ENCODE data around the gene LYZL6.

LYZL6 gene

GRCh38 chr17:35965272-35965671 lies 21.8 kb upstream of the LYZL6 start:
- Histone ChIP-seq H3K79me2 (ENCODE audit: control insufficient read depth, insufficient read depth, low read length, poor library complexity) (no peaks in the 10 kb centered on the region), H3K14ac (ENCODE audit: low read length) (no peak overlapping the region), H3K9me3 (ENCODE audit: insufficient read depth, low read depth, low read length) (no peaks in the 10 kb centered on the region), H3K79me1 (ENCODE audit: low read length) (no peaks in the 10 kb centered on the region), H2BK5ac (ENCODE audit: low read depth, low read length, poor library complexity) (no peak overlapping the region), H3K36me3 (ENCODE audit: control insufficient read depth in 1 of 2, insufficient read depth in 2 of 2, low read length in 2 of 2) (no peaks in the 10 kb centered on the region), H3K23ac (ENCODE audit: low read length) (no peak overlapping the region), H2BK120ac (ENCODE audit: insufficient read depth, low read length, poor library complexity) (no peak overlapping the region), H4K12ac (ENCODE audit: low read depth, low read length) (no peak overlapping the region), H2BK12ac (ENCODE audit: low read length) (no peak overlapping the region), H2AFZ (ENCODE audit: insufficient read depth, low read length, poor library complexity) (no peak overlapping the region), H3K9ac (ENCODE audit: low read length) (no peak overlapping the region), H4K91ac (ENCODE audit: low read depth, low read length) (no peak overlapping the region), H3K4me1 (ENCODE audit: control insufficient read depth in 1 of 2, insufficient read depth in 2 of 2, low read length in 2 of 2) (no peaks in the 10 kb centered on the region), H3K4me2 (ENCODE audit: low read length) (no peak overlapping the region), H3K27ac (ENCODE audit: low read depth, low read length) (no peak overlapping the region), H2AK5ac (ENCODE audit: low read length) (no peak overlapping the region), H3K4me3 (ENCODE audit: low read depth, low read length) (no peak overlapping the region), H3K4ac (ENCODE audit: low read depth, low read length) (no peak overlapping the region), H3K18ac (ENCODE audit: low read length) (no peak overlapping the region), H4K8ac (ENCODE audit: low read depth, low read length) (no peak overlapping the region), H3K27me3 (ENCODE audit: insufficient read depth, low read length) (no peaks in the 10 kb centered on the region)
- DNase-seq, result no peak
- WGBS (ENCODE audit: extremely low coverage, insufficient coverage, insufficient read length), result no CpG with 5 or more reads among the region's 7 CpGs

- Histone ChIP-seq H2AK5ac (ENCODE audit: low read length) (no peak overlapping the region), H3K79me2 (ENCODE audit: control insufficient read depth, insufficient read depth, low read length, poor library complexity) (no peaks in the 10 kb centered on the region), H2AFZ (ENCODE audit: insufficient read depth, low read length, poor library complexity) (no peak overlapping the region), H2BK12ac (ENCODE audit: low read length) (no peak overlapping the region), H3K27ac (ENCODE audit: low read depth, low read length) (no peak overlapping the region), H4K12ac (ENCODE audit: low read depth, low read length) (no peak overlapping the region), H3K4me1 (ENCODE audit: control insufficient read depth in 1 of 2, insufficient read depth in 2 of 2, low read length in 2 of 2) (no peaks in the 10 kb centered on the region), H3K14ac (ENCODE audit: low read length) (no peak overlapping the region), H3K4ac (ENCODE audit: low read depth, low read length) (no peak overlapping the region), H3K27me3 (ENCODE audit: insufficient read depth, low read length) (no peaks in the 10 kb centered on the region), H3K23ac (ENCODE audit: low read length) (no peak overlapping the region), H3K9ac (ENCODE audit: low read length) (no peak overlapping the region), H3K9me3 (ENCODE audit: insufficient read depth, low read depth, low read length) (no peaks in the 10 kb centered on the region), H3K36me3 (ENCODE audit: control insufficient read depth in 1 of 2, insufficient read depth in 2 of 2, low read length in 2 of 2) (no peaks in the 10 kb centered on the region), H4K91ac (ENCODE audit: low read depth, low read length) (no peak overlapping the region), H3K4me3 (ENCODE audit: low read depth, low read length) (no peak overlapping the region), H3K79me1 (ENCODE audit: low read length) (no peaks in the 10 kb centered on the region), H4K8ac (ENCODE audit: low read depth, low read length) (no peak overlapping the region), H2BK5ac (ENCODE audit: low read depth, low read length, poor library complexity) (no peak overlapping the region), H3K4me2 (ENCODE audit: low read length) (no peak overlapping the region), H2BK120ac (ENCODE audit: insufficient read depth, low read length, poor library complexity) (no peak overlapping the region), H3K18ac (ENCODE audit: low read length) (no peak overlapping the region)
- no peak for DNase-seq
- no CpG with 5 or more reads among the region's 6 CpGs for WGBS (ENCODE audit: extremely low coverage, insufficient coverage, insufficient read length)
Measured at GRCh38 chr17:35963663-35964062, 20.1 kb upstream of the LYZL6 start.

GRCh38 chr17:35953720-35954119 lies 10.2 kb upstream of the LYZL6 start:
- H3K79me2 ChIP-seq (ENCODE audit: control insufficient read depth, insufficient read depth, low read length, poor library complexity), result no peaks in the 10 kb centered on the region
- H3K23ac ChIP-seq (ENCODE audit: low read length), result no peak overlapping the region
- no peak for DNase-seq
- no peak overlapping the region for H3K27ac ChIP-seq (ENCODE audit: low read depth, low read length)
- H3K4me1 ChIP-seq (ENCODE audit: control insufficient read depth in 1 of 2, insufficient read depth in 2 of 2, low read length in 2 of 2), result no peaks in the 10 kb centered on the region
- H2AK5ac ChIP-seq (ENCODE audit: low read length), result no peak overlapping the region
- H2BK12ac ChIP-seq (ENCODE audit: low read length), result no peak overlapping the region
- H3K4me2 ChIP-seq (ENCODE audit: low read length), result no peak overlapping the region
- WGBS (ENCODE audit: extremely low coverage, insufficient coverage, insufficient read length), result no CpG with 5 or more reads among the region's 7 CpGs
- H2AFZ ChIP-seq (ENCODE audit: insufficient read depth, low read length, poor library complexity), result no peak overlapping the region
- H4K12ac ChIP-seq (ENCODE audit: low read depth, low read length), result no peak overlapping the region
- H4K8ac ChIP-seq (ENCODE audit: low read depth, low read length), result no peak overlapping the region
- H2BK120ac ChIP-seq (ENCODE audit: insufficient read depth, low read length, poor library complexity), result no peak overlapping the region
- H3K79me1 ChIP-seq (ENCODE audit: low read length), result no peaks in the 10 kb centered on the region
- H3K9me3 ChIP-seq (ENCODE audit: insufficient read depth, low read depth, low read length), result no peaks in the 10 kb centered on the region
- no peak overlapping the region for H3K4ac ChIP-seq (ENCODE audit: low read depth, low read length)
- H3K4me3 ChIP-seq (ENCODE audit: low read depth, low read length), result no peak overlapping the region
- no peak overlapping the region for H3K9ac ChIP-seq (ENCODE audit: low read length)
- no peak overlapping the region for H3K14ac ChIP-seq (ENCODE audit: low read length)
- H3K36me3 ChIP-seq (ENCODE audit: control insufficient read depth in 1 of 2, insufficient read depth in 2 of 2, low read length in 2 of 2), result no peaks in the 10 kb centered on the region
- H2BK5ac ChIP-seq (ENCODE audit: low read depth, low read length, poor library complexity), result no peak overlapping the region
- H4K91ac ChIP-seq (ENCODE audit: low read depth, low read length), result no peak overlapping the region
- no peaks in the 10 kb centered on the region for H3K27me3 ChIP-seq (ENCODE audit: insufficient read depth, low read length)
- H3K18ac ChIP-seq (ENCODE audit: low read length), result no peak overlapping the region

GRCh38 chr17:35949401-35949800 lies 5.9 kb upstream of the LYZL6 start:
- H2BK5ac ChIP-seq (ENCODE audit: low read depth, low read length, poor library complexity), result no peak overlapping the region
- WGBS (ENCODE audit: extremely low coverage, insufficient coverage, insufficient read length), result no CpG with 5 or more reads among the region's 3 CpGs
- no peak overlapping the region for H3K4ac ChIP-seq (ENCODE audit: low read depth, low read length)
- H4K8ac ChIP-seq (ENCODE audit: low read depth, low read length), result no peak overlapping the region
- H3K36me3 ChIP-seq (ENCODE audit: control insufficient read depth in 1 of 2, insufficient read depth in 2 of 2, low read length in 2 of 2), result no peaks in the 10 kb centered on the region
- no peak overlapping the region for H3K9ac ChIP-seq (ENCODE audit: low read length)
- H2AFZ ChIP-seq (ENCODE audit: insufficient read depth, low read length, poor library complexity), result no peak overlapping the region
- H3K9me3 ChIP-seq (ENCODE audit: insufficient read depth, low read depth, low read length), result no peaks in the 10 kb centered on the region
- H4K12ac ChIP-seq (ENCODE audit: low read depth, low read length), result no peak overlapping the region
- no peaks in the 10 kb centered on the region for H3K79me1 ChIP-seq (ENCODE audit: low read length)
- no peak overlapping the region for H3K23ac ChIP-seq (ENCODE audit: low read length)
- no peak overlapping the region for H3K4me2 ChIP-seq (ENCODE audit: low read length)
- H3K27ac ChIP-seq (ENCODE audit: low read depth, low read length), result no peak overlapping the region
- no peaks in the 10 kb centered on the region for H3K4me1 ChIP-seq (ENCODE audit: control insufficient read depth in 1 of 2, insufficient read depth in 2 of 2, low read length in 2 of 2)
- H4K91ac ChIP-seq (ENCODE audit: low read depth, low read length), result no peak overlapping the region
- no peak overlapping the region for H2BK12ac ChIP-seq (ENCODE audit: low read length)
- no peaks in the 10 kb centered on the region for H3K79me2 ChIP-seq (ENCODE audit: control insufficient read depth, insufficient read depth, low read length, poor library complexity)
- H3K4me3 ChIP-seq (ENCODE audit: low read depth, low read length), result no peak overlapping the region
- no peak for DNase-seq
- H3K18ac ChIP-seq (ENCODE audit: low read length), result no peak overlapping the region
- H2BK120ac ChIP-seq (ENCODE audit: insufficient read depth, low read length, poor library complexity), result no peak overlapping the region
- no peak overlapping the region for H2AK5ac ChIP-seq (ENCODE audit: low read length)
- no peak overlapping the region for H3K14ac ChIP-seq (ENCODE audit: low read length)
- no peaks in the 10 kb centered on the region for H3K27me3 ChIP-seq (ENCODE audit: insufficient read depth, low read length)

Measured in trophoblast cell (in vitro differentiated cells and primary cell).